ENCODE data around the gene SF1.

DNA sequence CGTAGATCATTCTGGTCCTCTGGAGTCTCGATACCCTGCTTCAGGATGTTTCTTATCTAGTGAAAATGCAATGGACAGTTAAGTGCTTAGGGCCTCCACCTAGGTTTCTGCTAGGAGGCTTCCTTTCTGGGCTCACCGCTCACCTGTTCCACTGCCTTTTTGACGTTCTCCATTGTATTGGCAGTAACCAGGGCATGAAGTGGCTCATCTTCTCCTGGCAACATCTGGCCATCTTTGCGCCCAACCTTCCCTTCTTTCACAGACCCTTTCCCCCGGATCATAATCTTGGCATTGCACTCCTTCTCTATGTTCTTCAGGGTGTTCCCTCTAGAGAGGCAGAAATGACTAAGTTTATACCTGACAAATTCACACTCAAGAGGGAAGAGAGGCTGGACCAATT is 9.1 kb downstream of the SF1 start:
- TF ChIP-seq, protein P1, sequence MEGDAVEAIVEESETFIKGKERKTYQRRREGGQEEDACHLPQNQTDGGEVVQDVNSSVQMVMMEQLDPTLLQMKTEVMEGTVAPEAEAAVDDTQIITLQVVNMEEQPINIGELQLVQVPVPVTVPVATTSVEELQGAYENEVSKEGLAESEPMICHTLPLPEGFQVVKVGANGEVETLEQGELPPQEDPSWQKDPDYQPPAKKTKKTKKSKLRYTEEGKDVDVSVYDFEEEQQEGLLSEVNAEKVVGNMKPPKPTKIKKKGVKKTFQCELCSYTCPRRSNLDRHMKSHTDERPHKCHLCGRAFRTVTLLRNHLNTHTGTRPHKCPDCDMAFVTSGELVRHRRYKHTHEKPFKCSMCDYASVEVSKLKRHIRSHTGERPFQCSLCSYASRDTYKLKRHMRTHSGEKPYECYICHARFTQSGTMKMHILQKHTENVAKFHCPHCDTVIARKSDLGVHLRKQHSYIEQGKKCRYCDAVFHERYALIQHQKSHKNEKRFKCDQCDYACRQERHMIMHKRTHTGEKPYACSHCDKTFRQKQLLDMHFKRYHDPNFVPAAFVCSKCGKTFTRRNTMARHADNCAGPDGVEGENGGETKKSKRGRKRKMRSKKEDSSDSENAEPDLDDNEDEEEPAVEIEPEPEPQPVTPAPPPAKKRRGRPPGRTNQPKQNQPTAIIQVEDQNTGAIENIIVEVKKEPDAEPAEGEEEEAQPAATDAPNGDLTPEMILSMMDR (IDR thresholded peaks at IDR 0.05) = no peak
- no peak; the same call in 1 of the 2 replicates for TF ChIP-seq POLR2AphosphoS5 (IDR thresholded peaks at IDR 0.05; ENCODE audit: low read depth, low read length)
